ENCODE data around the gene DNMT3B.

DNMT3B gene

DNA sequence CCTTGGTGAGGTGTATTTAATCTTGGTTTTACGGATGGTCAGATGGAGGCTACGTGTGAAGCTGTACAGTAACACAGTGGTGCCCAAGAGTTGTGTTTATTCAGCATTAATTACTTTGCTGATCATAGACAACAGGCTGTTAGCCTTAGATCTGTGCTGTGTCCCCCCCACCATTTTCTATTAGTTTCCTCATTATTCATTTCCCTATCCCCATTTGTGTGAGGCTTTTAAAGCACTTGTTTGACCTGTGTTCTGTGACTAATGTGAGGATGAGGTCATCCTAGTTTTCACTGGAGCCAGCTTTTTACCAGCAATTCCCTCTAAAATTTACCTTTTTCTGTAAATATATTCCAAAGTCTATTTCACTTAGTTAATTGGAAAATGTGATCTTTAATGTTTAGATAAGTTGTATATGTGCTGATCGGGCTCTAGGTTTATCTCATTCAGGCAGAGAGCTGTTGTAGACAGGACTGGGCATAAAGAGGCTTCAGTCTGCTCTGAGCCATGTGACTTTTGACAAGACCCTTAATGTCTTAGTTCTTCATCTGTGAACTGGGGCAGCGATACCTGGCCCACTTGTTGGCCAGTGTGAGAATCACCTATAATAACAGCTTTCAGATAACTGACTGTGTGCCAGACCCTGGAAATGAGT, 66.0 kb downstream of the DNMT3B start:
- peaks cover 27 to 28% of the 10 kb centered on the region in 2 experiments for H3K4me1 ChIP-seq (ENCODE audit: control insufficient read depth in 1 of 2, insufficient read depth in 1 of 2, low read depth in 1 of 2, low read length in 1 of 2)
- H3K27me3 ChIP-seq: no peaks in the 10 kb centered on the region
- no peak for TF ChIP-seq CTCF (IDR thresholded peaks at IDR 0.05)
- H3K4me3 ChIP-seq (ENCODE audit: low read depth in 1 of 2, low read length in 1 of 2): no peak overlapping the region
- H3K36me3 ChIP-seq: peaks cover 33% of the 10 kb centered on the region
- H3K9me3 ChIP-seq: no peaks in the 10 kb centered on the region
- H3K27ac ChIP-seq: peak overlapping the region; percentile 38

- Histone ChIP-seq H3K27ac (peak overlapping the region; percentile 78), H3K9me3 (no peaks in the 10 kb centered on the region), H3K36me3 (peaks cover 43% of the 10 kb centered on the region), H3K4me3 (ENCODE audit: low read depth in 1 of 2, low read length in 1 of 2) (no peak overlapping the region), H3K27me3 (no peaks in the 10 kb centered on the region), H3K4me1 (ENCODE audit: control insufficient read depth in 1 of 2, insufficient read depth in 1 of 2, low read depth in 1 of 2, low read length in 1 of 2) (peaks cover 15 to 16% of the 10 kb centered on the region in 2 experiments)
- no peak for TF ChIP-seq CTCF (IDR thresholded peaks at IDR 0.05)
Measured at GRCh38 chr20:32829311-32830005, 67.3 kb downstream of the DNMT3B start.

DNA sequence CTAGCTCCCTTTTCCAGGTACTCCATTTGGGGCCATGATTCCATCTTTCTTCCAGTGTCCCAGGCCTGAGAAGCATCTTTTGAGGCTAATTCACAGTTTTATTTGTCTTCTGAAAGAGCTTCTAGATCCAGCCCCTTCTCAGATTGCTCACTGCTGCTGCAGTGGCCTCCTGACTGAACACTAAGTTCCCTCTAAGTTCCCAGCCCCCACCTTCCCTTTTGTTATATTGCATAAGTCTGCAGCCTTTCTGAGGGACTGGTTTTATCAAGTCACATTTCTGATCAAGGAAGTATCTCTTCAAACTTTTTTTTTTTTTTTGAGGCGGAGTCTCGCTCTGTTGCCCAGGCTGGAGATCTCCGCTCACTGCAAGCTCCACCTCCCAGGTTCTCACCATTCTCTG, 68.3 kb downstream of the DNMT3B start:
- no peak for TF ChIP-seq CTCF (IDR thresholded peaks at IDR 0.05)
- Histone ChIP-seq H3K4me1 (ENCODE audit: control insufficient read depth in 1 of 2, insufficient read depth in 1 of 2, low read depth in 1 of 2, low read length in 1 of 2) (peaks cover 15 to 16% of the 10 kb centered on the region in 2 experiments), H3K27me3 (no peaks in the 10 kb centered on the region), H3K36me3 (peaks cover 50% of the 10 kb centered on the region), H3K4me3 (ENCODE audit: low read depth in 1 of 2, low read length in 1 of 2) (no peak overlapping the region), H3K9me3 (no peaks in the 10 kb centered on the region), H3K27ac (peak overlapping the region; percentile 78)

- no peaks in the 10 kb centered on the region for H3K27me3 ChIP-seq
- H3K27ac ChIP-seq: no peak overlapping the region
- peaks cover 15 to 16% of the 10 kb centered on the region in 2 experiments for H3K4me1 ChIP-seq (ENCODE audit: control insufficient read depth in 1 of 2, insufficient read depth in 1 of 2, low read depth in 1 of 2, low read length in 1 of 2)
- TF ChIP-seq CTCF (IDR thresholded peaks at IDR 0.05): no peak
- no peaks in the 10 kb centered on the region for H3K9me3 ChIP-seq
- no peak overlapping the region for H3K4me3 ChIP-seq (ENCODE audit: low read depth in 1 of 2, low read length in 1 of 2)
- peaks cover 59% of the 10 kb centered on the region for H3K36me3 ChIP-seq
Measured at GRCh38 chr20:32831982-32832381, 69.8 kb downstream of the DNMT3B start.

DNA sequence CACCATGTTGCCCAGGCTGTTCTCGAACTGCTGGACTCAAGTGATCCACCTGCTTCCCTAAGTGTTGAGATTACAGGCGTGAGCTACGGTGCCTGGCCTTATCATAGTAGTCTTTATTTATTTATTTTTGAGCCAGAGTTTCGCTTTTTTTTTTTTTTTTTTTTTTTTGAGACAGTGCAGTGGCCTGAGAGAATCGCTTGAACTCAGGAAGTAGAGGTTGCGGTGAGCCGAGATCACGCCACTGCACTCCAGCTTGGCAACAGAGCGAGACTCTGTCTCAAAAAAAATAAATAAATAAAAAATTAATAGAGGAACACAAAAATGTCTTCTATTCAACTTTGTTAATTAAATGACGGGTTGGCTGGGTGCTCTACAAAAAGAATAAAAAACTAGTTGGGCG, 70.5 kb downstream of the DNMT3B start:
- H3K4me3 ChIP-seq (ENCODE audit: low read depth in 1 of 2, low read length in 1 of 2): no peak overlapping the region
- H3K27ac ChIP-seq: no peak overlapping the region
- peaks cover 59% of the 10 kb centered on the region for H3K36me3 ChIP-seq
- H3K4me1 ChIP-seq (ENCODE audit: control insufficient read depth in 1 of 2, insufficient read depth in 1 of 2, low read depth in 1 of 2, low read length in 1 of 2): peaks cover 15 to 16% of the 10 kb centered on the region in 2 experiments
- H3K9me3 ChIP-seq: no peaks in the 10 kb centered on the region
- H3K27me3 ChIP-seq: no peaks in the 10 kb centered on the region
- no peak for TF ChIP-seq CTCF (IDR thresholded peaks at IDR 0.05)

All from neutrophil (primary cell).